GM19043 (cell line): ENCODE measurements around the gene DNAJA4.

Experiments
- ATAC-seq: cut with Tn5 transposase; IDR thresholded peaks from one replicate; pipeline ENCODE4 v1.9.1; 2021; ENCODE audit warnings: low read depth; ENCODE audit not compliant: unreplicated experiment

The DNAJA4 gene

GRCh38 chr15:78264304-78265136 is at the start of gene DNAJA4:
DNAJA4 (plus strand) TSS chr15:78264562; CDS start chr15:78264764, 202 bp downstream.
- no peak for ATAC-seq

GRCh38 chr15:78216276-78217104 is 47.9 kb upstream of the DNAJA4 start:
- ATAC-seq = no peak

GRCh38 chr15:78220713-78221112 is 43.6 kb upstream of the DNAJA4 start:
- ATAC-seq = no peak

GRCh38 chr15:78222745-78223395 is 41.5 kb upstream of the DNAJA4 start:
- no peak for ATAC-seq

GRCh38 chr15:78223396-78224022 is 40.9 kb upstream of the DNAJA4 start:
- ATAC-seq = no peak

GRCh38 chr15:78224023-78224411 is 40.3 kb upstream of the DNAJA4 start:
- no peak for ATAC-seq

GRCh38 chr15:78225783-78226541 is 38.4 kb upstream of the DNAJA4 start:
- no peak for ATAC-seq

GRCh38 chr15:78228356-78228996 is 35.9 kb upstream of the DNAJA4 start:
- no peak for ATAC-seq

- ATAC-seq = no peak
These were observed 34.6 kb upstream of the DNAJA4 start for GRCh38 chr15:78229431-78230406.

- ATAC-seq = no peak
These were observed 31.4 kb upstream of the DNAJA4 start for GRCh38 chr15:78232951-78233350.

GRCh38 chr15:78233496-78233895 is 30.9 kb upstream of the DNAJA4 start:
- ATAC-seq = no peak

GRCh38 chr15:78234515-78235040 is 29.8 kb upstream of the DNAJA4 start, which contains the start of gene ACSBG1:
ACSBG1 (minus strand) TSS chr15:78234565; CDS start chr15:78234501, 64 bp downstream.
- no peak for ATAC-seq

- ATAC-seq = no peak
These were observed 27.9 kb upstream of the DNAJA4 start for GRCh38 chr15:78236491-78236890.

- no peak for ATAC-seq
These were observed 27.2 kb upstream of the DNAJA4 start for GRCh38 chr15:78237146-78237545.

GRCh38 chr15:78239811-78240210 is 24.6 kb upstream of the DNAJA4 start:
- ATAC-seq = no peak

- no peak for ATAC-seq
These were observed 23.3 kb upstream of the DNAJA4 start for GRCh38 chr15:78241017-78241416.

GRCh38 chr15:78242128-78242527 is 22.2 kb upstream of the DNAJA4 start:
- no peak for ATAC-seq

- no peak for ATAC-seq
These were observed 21.3 kb upstream of the DNAJA4 start for GRCh38 chr15:78243058-78243457.
